SU-DHL-6 (cell line): ENCODE data around the gene PIGK.

ENCODE experiments used
- EZH2phosphoT487 ChIP-seq: fragments of 200-600 bp; sonication (generic), shearing (Covaris generic); conservative IDR thresholded peaks from 2 replicates; pipeline ENCODE4 v1.6.1; 2018; ENCODE audit warnings: mild to moderate bottlenecking, antibody characterized with exemption, low read length, moderate library complexity, mixed read lengths
- TF ChIP-seq, protein P1 (sequence below): fragments of 200-600 bp; sonication (generic); IDR thresholded peaks from one replicate; pipeline ENCODE4 v1.5.1; 2017; ENCODE audit warnings: antibody characterized with exemption, mild to moderate bottlenecking, low read length, moderate library complexity; ENCODE audit not compliant: insufficient read depth, poor library complexity, severe bottlenecking

DNA sequence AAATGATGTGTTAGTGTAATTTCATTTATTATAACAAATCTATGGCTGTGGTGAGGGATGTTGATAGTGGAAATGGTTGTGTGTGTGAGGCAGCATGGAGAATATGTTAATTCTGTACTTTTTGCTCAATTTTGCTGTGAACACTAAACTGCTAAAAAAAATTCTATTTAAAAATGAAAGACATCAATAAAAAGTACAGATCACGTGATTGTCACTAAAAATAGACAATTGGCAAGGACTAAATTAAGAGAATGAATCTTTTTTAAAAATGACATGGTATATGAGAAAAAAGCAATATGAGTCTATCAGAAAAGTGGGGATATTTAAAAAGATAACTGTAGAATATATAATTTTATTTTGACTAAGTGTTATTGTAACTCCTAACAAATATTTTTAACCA lies 15.7 kb upstream of the PIGK start:
- TF ChIP-seq, protein P1, sequence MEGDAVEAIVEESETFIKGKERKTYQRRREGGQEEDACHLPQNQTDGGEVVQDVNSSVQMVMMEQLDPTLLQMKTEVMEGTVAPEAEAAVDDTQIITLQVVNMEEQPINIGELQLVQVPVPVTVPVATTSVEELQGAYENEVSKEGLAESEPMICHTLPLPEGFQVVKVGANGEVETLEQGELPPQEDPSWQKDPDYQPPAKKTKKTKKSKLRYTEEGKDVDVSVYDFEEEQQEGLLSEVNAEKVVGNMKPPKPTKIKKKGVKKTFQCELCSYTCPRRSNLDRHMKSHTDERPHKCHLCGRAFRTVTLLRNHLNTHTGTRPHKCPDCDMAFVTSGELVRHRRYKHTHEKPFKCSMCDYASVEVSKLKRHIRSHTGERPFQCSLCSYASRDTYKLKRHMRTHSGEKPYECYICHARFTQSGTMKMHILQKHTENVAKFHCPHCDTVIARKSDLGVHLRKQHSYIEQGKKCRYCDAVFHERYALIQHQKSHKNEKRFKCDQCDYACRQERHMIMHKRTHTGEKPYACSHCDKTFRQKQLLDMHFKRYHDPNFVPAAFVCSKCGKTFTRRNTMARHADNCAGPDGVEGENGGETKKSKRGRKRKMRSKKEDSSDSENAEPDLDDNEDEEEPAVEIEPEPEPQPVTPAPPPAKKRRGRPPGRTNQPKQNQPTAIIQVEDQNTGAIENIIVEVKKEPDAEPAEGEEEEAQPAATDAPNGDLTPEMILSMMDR, result no peak
- TF ChIP-seq EZH2phosphoT487, result no peak
